DND-41 (cell line): ENCODE results near the gene TMX2.
"Not testable (repeated sequence)": the region's sequence is repeated elsewhere in the genome, so short reads cannot be mapped to it uniquely, and the experiment has no call there.

Experiments used
- ATAC-seq: fragments of 200-7000 bp; cut with Tn5 transposase; 3 replicates; pipeline ENCODE4 v1.9.1; 2021; ENCODE audit warnings: low read depth; ENCODE audit not compliant: insufficient read depth
- DNase-seq: peaks from one replicate; pipeline ENCODE4 v3.0.0-alpha.2; 2020
- H2AFZ ChIP-seq: 2 replicates; pipeline ENCODE4 v1.6.0; 2012; ENCODE audit warnings: low read depth, low read length
- H3K27ac ChIP-seq: 2 replicates; pipeline ENCODE4 v1.5.1; 2012; ENCODE audit warnings: low read length, inconsistent platforms
- H3K27me3 ChIP-seq: fragments of 200-600 bp; sonication (generic); 2 replicates; pipeline ENCODE4 v1.6.0; 2012; ENCODE audit warnings: low read length, mild to moderate bottlenecking, inconsistent platforms; ENCODE audit not compliant: insufficient read depth, poor library complexity
- H3K36me3 ChIP-seq: 2 replicates; pipeline ENCODE4 v1.5.1; 2012; ENCODE audit warnings: low read length, inconsistent platforms; ENCODE audit not compliant: insufficient read depth
- H3K4me1 ChIP-seq: 2 replicates; pipeline ENCODE4 v1.5.1; 2012; ENCODE audit warnings: mild to moderate bottlenecking, low read length; ENCODE audit not compliant: insufficient read depth
- H3K4me2 ChIP-seq: 2 replicates; pipeline ENCODE4 v1.6.0; 2012; ENCODE audit warnings: mild to moderate bottlenecking, moderate library complexity, low read length, inconsistent platforms; ENCODE audit not compliant: insufficient read depth
- H3K4me3 ChIP-seq, 2 experiments: fragments of 200-600 bp in 1 of 2; shearing (Covaris generic) in 1 of 2; 2 replicates each; pipeline ENCODE4 v1.5.1; 2012 to 2016; ENCODE audit warnings: inconsistent platforms in 2 of 2, low read length in 2 of 2, mild to moderate bottlenecking in 2 of 2, low read depth in 1 of 2, moderate library complexity in 1 of 2
- H3K79me2 ChIP-seq: 2 replicates; pipeline ENCODE4 v1.6.0; 2012; ENCODE audit warnings: low read length, inconsistent platforms; ENCODE audit not compliant: insufficient read depth
- H3K9ac ChIP-seq: 2 replicates; pipeline ENCODE4 v1.6.0; 2012; ENCODE audit warnings: low read depth, mild to moderate bottlenecking, inconsistent platforms, low read length, moderate library complexity
- H3K9me3 ChIP-seq: 2 replicates; pipeline ENCODE4 v1.5.1; 2012; ENCODE audit warnings: low read length, moderate library complexity, mild to moderate bottlenecking, inconsistent platforms; ENCODE audit not compliant: insufficient read depth, severe bottlenecking
- H4K20me1 ChIP-seq: 2 replicates; pipeline ENCODE4 v1.6.0; 2012; ENCODE audit warnings: low read length; ENCODE audit not compliant: insufficient read depth
- CTCF ChIP-seq: IDR thresholded peaks from 2 replicates; pipeline ENCODE4 v1.5.1; 2012; ENCODE audit warnings: borderline replicate concordance, low read length, moderate library complexity, mild to moderate bottlenecking; ENCODE audit not compliant: poor library complexity, severe bottlenecking; ENCODE audit errors: extremely low read depth
- EZH2 ChIP-seq: IDR thresholded peaks from 3 replicates; pipeline ENCODE4 v1.6.1; 2012; ENCODE audit warnings: borderline replicate concordance, low read depth, mild to moderate bottlenecking, moderate library complexity, low read length, inconsistent platforms; ENCODE audit not compliant: severe bottlenecking

Gene TMX2

GRCh38 chr11:57680552-57680874, 31.9 kb upstream of the TMX2 start:
- Histone ChIP-seq H3K9ac (no peak overlapping the region), H3K4me2 (no peak overlapping the region), H3K4me3 (no peak overlapping the region), H3K4me1 (peaks cover under 1% of the 10 kb centered on the region), H4K20me1 (peaks cover 51% of the 10 kb centered on the region), H3K27ac (no peak overlapping the region), H3K36me3 (peaks cover 86% of the 10 kb centered on the region), H3K9me3 (no peaks in the 10 kb centered on the region), H2AFZ (no peak overlapping the region), H3K79me2 (peaks cover 84% of the 10 kb centered on the region), H3K27me3 (no peaks in the 10 kb centered on the region)
- no peak for TF ChIP-seq CTCF
- no peak for TF ChIP-seq EZH2
- DNase-seq (no peak), ATAC-seq (no peak)

GRCh38 chr11:57681168-57681567, 31.2 kb upstream of the TMX2 start:
- ATAC-seq = no peak
- H3K4me3 ChIP-seq = no peak overlapping the region
- no peaks in the 10 kb centered on the region; the same call in 1 of the 2 replicates for H3K4me1 ChIP-seq
- peaks cover 50% of the 10 kb centered on the region for H4K20me1 ChIP-seq
- H3K27me3 ChIP-seq = no peaks in the 10 kb centered on the region
- H3K27ac ChIP-seq = no peak overlapping the region
- H3K9ac ChIP-seq = no peak overlapping the region
- H3K36me3 ChIP-seq = peaks cover 86% of the 10 kb centered on the region
- H3K9me3 ChIP-seq = no peaks in the 10 kb centered on the region
- no peak for DNase-seq
- no peak overlapping the region for H2AFZ ChIP-seq
- TF ChIP-seq EZH2 (no peak), CTCF (no peak)
- H3K4me2 ChIP-seq = no peak overlapping the region
- peaks cover 82% of the 10 kb centered on the region for H3K79me2 ChIP-seq

GRCh38 chr11:57690474-57690873, 21.9 kb upstream of the TMX2 start:
- H3K9ac ChIP-seq, H4K20me1 ChIP-seq, H3K9me3 ChIP-seq, H2AFZ ChIP-seq, ATAC-seq, H3K27me3 ChIP-seq, H3K4me3 ChIP-seq, DNase-seq, H3K4me2 ChIP-seq, H3K27ac ChIP-seq, H3K4me1 ChIP-seq: not testable (repeated sequence)
- peaks cover 88% of the 10 kb centered on the region for H3K36me3 ChIP-seq
- H3K79me2 ChIP-seq = peaks cover 17% of the 10 kb centered on the region

- Histone ChIP-seq H3K4me1 (no peaks in the 10 kb centered on the region), H3K27me3 (no peaks in the 10 kb centered on the region), H3K36me3 (peaks cover 85% of the 10 kb centered on the region), H3K4me2 (no peak overlapping the region), H2AFZ (no peak overlapping the region), H3K4me3 (no peak overlapping the region), H3K27ac (no peak overlapping the region), H4K20me1 (no peaks in the 10 kb centered on the region), H3K79me2 (peaks cover 3% of the 10 kb centered on the region; the same call in 1 of the 2 replicates), H3K9me3 (no peaks in the 10 kb centered on the region), H3K9ac (no peak overlapping the region)
- ATAC-seq = peak; percentile 28; the same call in 2 of the 3 replicates
- no peak for DNase-seq
- TF ChIP-seq CTCF = no peak
- TF ChIP-seq EZH2 = no peak
Measured at GRCh38 chr11:57698843-57699365, 13.5 kb upstream of the TMX2 start.
